Gastrocnemius medialis (tissue), 4 donors: ENCODE data around the gene FOXB1. TPM values are rescaled to one million over a fixed set of nuclear protein-coding genes. Genes with fewer than 3 reads are reported as not detected.

Source experiments
- ATAC-seq, 2 donors: fragments of 150-250 bp; one replicate each; pipeline ENCODE4 v1.9.1; 2016
- DNase-seq, 2 donors: peaks; one replicate each; pipeline ENCODE4 v3.0.0-alpha.2; 2019
- H3K27ac ChIP-seq, 4 donors: fragments of 200-600 bp; sonication (generic); 1 replicate in 1 of 4; 2 replicates in 3 of 4; pipeline ENCODE4 v1.5.1; 2016 to 2018; ENCODE audit warnings: mild to moderate bottlenecking in 2 of 4, moderate library complexity in 1 of 4
- H3K27me3 ChIP-seq, 3 donors: fragments of 200-600 bp; sonication (generic) in 2 of 3; 1 replicate in 1 of 3; 2 replicates in 2 of 3; pipeline versions ENCODE4 v1.5.1 to v1.6.0; 2016 to 2019; ENCODE audit warnings: mild to moderate bottlenecking in 1 of 3, moderate library complexity in 1 of 3
- H3K36me3 ChIP-seq, 2 donors: fragments of 200-600 bp; sonication (generic) in 1 of 2; one replicate each; pipeline ENCODE4 v1.5.1; 2017 to 2018
- H3K4me1 ChIP-seq, 2 donors: fragments of 200-600 bp; sonication (generic) in 1 of 2; one replicate each; pipeline ENCODE4 v1.5.1; 2016 to 2017; ENCODE audit warnings: mild to moderate bottlenecking in 2 of 2
- H3K4me3 ChIP-seq, 4 donors: fragments of 200-600 bp; sonication (generic) in 3 of 4; 1 replicate in 1 of 4; 2 replicates in 3 of 4; pipeline ENCODE4 v1.5.1; 2016 to 2019; ENCODE audit warnings: mild to moderate bottlenecking in 2 of 4
- H3K9me3 ChIP-seq, 3 donors: fragments of 200-600 bp; sonication (generic) in 2 of 3; 1 replicate in 1 of 3; 2 replicates in 2 of 3; pipeline ENCODE4 v1.5.1; 2016 to 2019
- POLR2A ChIP-seq, 2 donors: fragments of 450-650 bp; IDR thresholded peaks; one replicate each; pipeline ENCODE4 v1.6.1; 2017; ENCODE audit warnings: antibody characterized with exemption in 2 of 2, mild to moderate bottlenecking in 2 of 2, moderate library complexity in 2 of 2
- in situ Hi-C, 4 donors: fragments of 200-750 bp; cut with MboI; loops; one replicate each; pipeline versions ENCODE4 v1.15.0 to v1.8.0; 2017; ENCODE audit warnings: low sequenced_read_pairs in 4 of 4
- intact Hi-C: fragments of 100-400 bp; cut with DNase I; formaldehyde crosslinking; loops from one replicate; pipeline ENCODE4 v1.15.1; 2023; ENCODE audit warnings: low total_unique reads
- total RNA-seq, 4 donors: library from RNA; depleted of rRNA; stranded (reverse); fragments of >200 nt; gene quantifications; one replicate each; pipeline versions ENCODE4 v1.1.0 to v1.2.3, GENCODE V29; 2016
- TF ChIP-seq, protein P1 (sequence below), 5 experiments: fragments of 450-650 bp in 3 of 5; fragments of 200-600 bp in 2 of 5; sonication (generic) in 2 of 5; IDR thresholded peaks in 4 of 5; conservative IDR thresholded peaks in 1 of 5; 1 replicate in 4 of 5; 2 replicates in 1 of 5; pipeline ENCODE4 v1.5.1; 2016 to 2019; ENCODE audit warnings: antibody characterized with exemption in 5 of 5, mild to moderate bottlenecking in 3 of 5, moderate library complexity in 3 of 5

Gene FOXB1
- total RNA-seq, 4 donors from 2014 or later, result not detected

DNA sequence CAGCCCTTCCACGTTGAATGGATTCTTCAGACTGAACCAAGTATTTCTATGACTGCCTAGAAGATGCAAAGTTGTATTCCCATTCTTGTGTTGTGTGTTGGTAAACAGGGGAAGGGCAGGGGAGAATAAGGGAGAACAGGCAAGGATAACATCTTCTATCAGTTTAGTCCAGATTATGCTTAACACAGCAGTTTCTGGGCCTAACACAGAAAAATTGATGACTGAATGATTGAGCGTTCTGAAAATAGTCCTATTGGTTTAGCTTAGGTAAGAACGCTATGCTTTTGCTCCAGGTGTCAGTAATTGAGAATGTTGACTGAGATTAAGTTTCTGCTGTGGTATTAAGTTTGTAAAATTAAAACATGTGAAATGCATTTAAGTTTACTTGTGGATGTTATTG, 8.6 kb downstream of the FOXB1 start:
- Histone ChIP-seq H3K27me3 (peaks cover 68 to 79% (median 72%) of the 10 kb centered on the region in 3 donors), H3K36me3 (no peaks in the 10 kb centered on the region), H3K27ac (no peak overlapping the region), H3K4me3 (no peak overlapping the region), H3K4me1 (no peaks in the 10 kb centered on the region), H3K9me3 (no peaks in the 10 kb centered on the region)
- ATAC-seq, result no peak
- DNase-seq, result no peak
- in situ Hi-C loops (no loop called here), intact Hi-C loops (no loop called here)
- TF ChIP-seq POLR2A (IDR thresholded peaks at IDR 0.05), result no peak
- TF ChIP-seq, protein P1, sequence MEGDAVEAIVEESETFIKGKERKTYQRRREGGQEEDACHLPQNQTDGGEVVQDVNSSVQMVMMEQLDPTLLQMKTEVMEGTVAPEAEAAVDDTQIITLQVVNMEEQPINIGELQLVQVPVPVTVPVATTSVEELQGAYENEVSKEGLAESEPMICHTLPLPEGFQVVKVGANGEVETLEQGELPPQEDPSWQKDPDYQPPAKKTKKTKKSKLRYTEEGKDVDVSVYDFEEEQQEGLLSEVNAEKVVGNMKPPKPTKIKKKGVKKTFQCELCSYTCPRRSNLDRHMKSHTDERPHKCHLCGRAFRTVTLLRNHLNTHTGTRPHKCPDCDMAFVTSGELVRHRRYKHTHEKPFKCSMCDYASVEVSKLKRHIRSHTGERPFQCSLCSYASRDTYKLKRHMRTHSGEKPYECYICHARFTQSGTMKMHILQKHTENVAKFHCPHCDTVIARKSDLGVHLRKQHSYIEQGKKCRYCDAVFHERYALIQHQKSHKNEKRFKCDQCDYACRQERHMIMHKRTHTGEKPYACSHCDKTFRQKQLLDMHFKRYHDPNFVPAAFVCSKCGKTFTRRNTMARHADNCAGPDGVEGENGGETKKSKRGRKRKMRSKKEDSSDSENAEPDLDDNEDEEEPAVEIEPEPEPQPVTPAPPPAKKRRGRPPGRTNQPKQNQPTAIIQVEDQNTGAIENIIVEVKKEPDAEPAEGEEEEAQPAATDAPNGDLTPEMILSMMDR (IDR thresholded peaks at IDR 0.05 in 4 of 5, conservative IDR thresholded peaks at IDR 0.05 in 1 of 5), result no peak

DNA sequence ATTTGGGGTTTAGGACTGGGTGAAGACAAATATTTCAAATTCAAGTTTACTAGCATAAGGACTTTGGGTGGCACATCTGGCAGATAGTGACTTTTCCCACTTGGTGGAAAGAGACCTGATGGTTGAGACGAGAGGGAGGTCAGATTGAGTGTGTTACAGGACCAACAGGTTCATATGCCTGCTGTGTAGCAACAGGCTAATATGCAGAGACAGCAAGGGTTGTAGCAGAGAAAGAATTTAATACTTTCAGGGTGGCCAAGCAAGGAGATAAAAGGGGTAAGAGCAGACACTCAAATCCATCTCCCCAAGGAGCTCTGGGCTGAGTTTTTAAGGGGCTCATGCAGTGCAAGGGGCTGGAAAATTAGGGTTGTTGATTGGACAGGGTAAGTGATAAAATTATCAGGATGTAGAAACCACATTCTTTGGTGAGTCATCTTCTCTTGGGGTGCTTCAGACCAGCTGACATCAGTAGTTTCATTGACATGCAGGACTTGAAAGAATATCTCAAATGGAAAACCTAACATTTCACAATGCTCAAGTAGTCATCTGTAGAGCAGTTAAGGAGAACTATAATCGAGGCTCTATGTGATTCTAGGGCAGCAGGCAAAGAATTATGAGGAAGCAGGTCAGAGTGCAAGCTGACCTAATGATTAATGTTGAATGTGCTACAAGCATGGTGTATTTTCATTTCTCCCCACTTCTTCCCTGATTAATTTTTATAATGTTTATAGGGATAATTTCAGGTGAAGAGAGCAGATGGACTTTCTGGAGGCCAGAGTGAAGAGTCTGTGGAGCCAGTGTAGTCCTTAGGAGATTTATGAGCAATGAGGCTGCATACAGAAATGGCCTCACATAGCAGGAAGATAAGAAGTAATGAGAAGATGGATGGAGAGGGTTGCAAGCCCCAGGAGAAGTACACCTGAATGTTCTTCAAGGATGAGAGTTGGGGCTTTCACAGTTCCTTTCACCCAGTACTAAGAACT, 13.7 kb downstream of the FOXB1 start:
- H3K36me3 ChIP-seq, result no peaks in the 10 kb centered on the region
- H3K27me3 ChIP-seq, result peaks cover 21 to 44% (median 22%) of the 10 kb centered on the region in 3 donors
- no peak overlapping the region for H3K27ac ChIP-seq
- no peak for TF ChIP-seq POLR2A (IDR thresholded peaks at IDR 0.05)
- TF ChIP-seq, protein P1 (IDR thresholded peaks at IDR 0.05 in 4 of 5, conservative IDR thresholded peaks at IDR 0.05 in 1 of 5), result no peak
- no peaks in the 10 kb centered on the region for H3K4me1 ChIP-seq
- ATAC-seq (no peak), DNase-seq (no peak)
- no peaks in the 10 kb centered on the region for H3K9me3 ChIP-seq
- H3K4me3 ChIP-seq, result no peak overlapping the region
- in situ Hi-C loops, result no loop called here
- intact Hi-C loops, result no loop called here

DNA sequence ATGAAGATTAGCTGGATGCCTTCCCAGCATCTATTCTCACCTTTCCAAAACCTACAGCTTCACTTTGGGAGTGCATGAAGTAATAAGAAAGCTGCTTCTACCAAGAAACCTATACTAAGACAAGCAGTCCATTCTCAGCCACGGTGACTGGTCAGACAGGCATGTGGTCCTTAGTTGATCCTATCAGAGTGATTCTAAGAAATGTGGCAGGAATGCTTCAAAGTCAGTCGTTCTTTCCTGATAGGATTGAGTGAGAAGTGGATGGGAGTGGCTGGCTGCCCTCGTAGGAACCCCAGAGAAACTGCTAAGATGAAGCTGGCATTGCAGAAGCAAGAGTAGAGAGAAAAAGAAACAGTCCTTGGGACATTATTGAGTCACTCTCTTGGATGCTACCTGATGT, 16.6 kb downstream of the FOXB1 start:
- H3K9me3 ChIP-seq, result no peaks in the 10 kb centered on the region
- ATAC-seq, result no peak
- no peaks in the 10 kb centered on the region for H3K36me3 ChIP-seq
- DNase-seq, result no peak
- TF ChIP-seq, protein P1 (IDR thresholded peaks at IDR 0.05 in 4 of 5, conservative IDR thresholded peaks at IDR 0.05 in 1 of 5), result no peak
- no peak for TF ChIP-seq POLR2A (IDR thresholded peaks at IDR 0.05)
- H3K27me3 ChIP-seq, result peaks cover 0 to 24% (median 0%) of the 10 kb centered on the region in 3 donors
- intact Hi-C loops, result no loop called here
- H3K4me3 ChIP-seq, result no peak overlapping the region
- in situ Hi-C loops, result no loop called here
- no peaks in the 10 kb centered on the region for H3K4me1 ChIP-seq
- H3K27ac ChIP-seq, result no peak overlapping the region

DNA sequence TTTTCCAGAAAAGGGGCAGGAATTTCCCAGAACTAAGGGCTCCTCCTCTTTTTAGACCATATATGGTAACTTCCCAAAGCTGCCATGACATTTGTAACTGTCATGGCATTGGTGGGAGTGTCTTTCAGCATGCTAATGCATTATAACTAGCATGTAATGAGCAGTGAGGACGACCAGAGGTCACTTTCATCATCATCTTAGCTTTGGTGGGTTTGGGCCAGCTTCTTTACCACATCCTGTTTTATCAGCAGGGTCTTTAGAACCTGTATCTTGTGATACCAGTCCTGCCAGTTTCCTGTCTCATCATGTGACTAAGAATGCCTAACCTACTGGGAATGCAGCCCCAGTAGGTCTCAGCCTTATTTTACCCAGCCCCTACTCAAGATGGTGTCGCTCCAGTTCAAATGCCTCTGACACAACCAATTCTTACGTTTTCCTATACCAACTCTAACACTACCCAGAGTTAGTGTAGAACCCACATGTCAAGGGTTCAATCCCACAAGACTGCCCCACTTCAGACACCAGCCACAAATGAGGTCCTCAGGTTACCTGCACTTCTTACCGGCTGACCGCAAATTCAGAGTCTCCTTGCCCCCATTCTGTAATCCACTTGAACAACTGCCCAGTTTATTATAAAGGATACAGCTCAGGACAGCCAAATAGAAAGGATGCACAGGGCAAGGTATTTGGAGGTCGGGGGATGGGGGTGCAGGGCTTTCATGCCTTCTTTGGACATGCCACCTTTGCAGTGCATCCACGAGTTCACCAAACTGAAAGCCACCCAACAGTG, 17.7 kb downstream of the FOXB1 start:
- TF ChIP-seq POLR2A (IDR thresholded peaks at IDR 0.05), result no peak
- TF ChIP-seq, protein P1 (IDR thresholded peaks at IDR 0.05 in 4 of 5, conservative IDR thresholded peaks at IDR 0.05 in 1 of 5), result no peak
- no peak overlapping the region for H3K27ac ChIP-seq
- no peaks in the 10 kb centered on the region for H3K36me3 ChIP-seq
- no peak for DNase-seq
- H3K27me3 ChIP-seq, result peaks cover 0 to 21% (median 0%) of the 10 kb centered on the region in 3 donors
- no peaks in the 10 kb centered on the region for H3K4me1 ChIP-seq
- in situ Hi-C loops, result no loop called here
- no peak overlapping the region for H3K4me3 ChIP-seq
- intact Hi-C loops, result no loop called here
- no peaks in the 10 kb centered on the region for H3K9me3 ChIP-seq
- no peak for ATAC-seq
